Putamen (tissue), 1 donor: ENCODE results near the gene IL17RC.
"Not testable (repeated sequence)": the region's sequence is repeated elsewhere in the genome, so short reads cannot be mapped to it uniquely, and the experiment has no call there.

Experiments
- DNase-seq: peaks from one replicate; pipeline ENCODE4 v3.0.0-alpha.2; 2016; ENCODE audit warnings: low spot score

Gene IL17RC

GRCh38 chr3:9893739-9894138, 23.2 kb upstream of the IL17RC start:
- no peak for DNase-seq

- not testable (repeated sequence) for DNase-seq
Measured at GRCh38 chr3:9895715-9896114, 21.2 kb upstream of the IL17RC start.

GRCh38 chr3:9896755-9897407, 20.0 kb upstream of the IL17RC start:
- DNase-seq, result not testable (repeated sequence)

- no peak for DNase-seq
Measured at GRCh38 chr3:9897408-9898372, 19.2 kb upstream of the IL17RC start.

- DNase-seq, result no peak
Measured at GRCh38 chr3:9898467-9899241, 18.2 kb upstream of the IL17RC start.

GRCh38 chr3:9899289-9899791, 17.6 kb upstream of the IL17RC start:
- no peak for DNase-seq

- not testable (repeated sequence) for DNase-seq
Measured at GRCh38 chr3:9900965-9901415, 15.9 kb upstream of the IL17RC start.

GRCh38 chr3:9901967-9902366, 14.9 kb upstream of the IL17RC start:
- DNase-seq, result no peak

GRCh38 chr3:9902372-9903237, 14.3 kb upstream of the IL17RC start, which contains the start of gene IL17RE:
Gene IL17RE, plus strand, starts transcription at chr3:9902848. Its CDS starts 85 bp downstream, at chr3:9902933.
- peak; percentile 37 for DNase-seq

- no peak for DNase-seq
Measured at GRCh38 chr3:9903238-9903624, 13.7 kb upstream of the IL17RC start.

- DNase-seq, result no peak
Measured at GRCh38 chr3:9903904-9904303, 13.0 kb upstream of the IL17RC start.

- no peak for DNase-seq
Measured at GRCh38 chr3:9906480-9906879, 10.4 kb upstream of the IL17RC start.

- no peak for DNase-seq
Measured at GRCh38 chr3:9908286-9908685, 8.6 kb upstream of the IL17RC start.

GRCh38 chr3:9909221-9910013, 7.5 kb upstream of the IL17RC start:
- no peak for DNase-seq

GRCh38 chr3:9911863-9912262, 5.0 kb upstream of the IL17RC start:
- DNase-seq, result no peak

GRCh38 chr3:9912294-9912935, 4.5 kb upstream of the IL17RC start:
- no peak for DNase-seq

GRCh38 chr3:9913601-9914000, 3.3 kb upstream of the IL17RC start:
- DNase-seq, result no peak

GRCh38 chr3:9914011-9914410, 2.9 kb upstream of the IL17RC start:
- DNase-seq, result no peak

GRCh38 chr3:9914559-9915253, 2.2 kb upstream of the IL17RC start:
- DNase-seq, result no peak
